H1 (cell line): ENCODE measurements around the gene SPAG17. TPM values are rescaled to one million over a fixed set of nuclear protein-coding genes. Genes with fewer than 3 reads are reported as not detected.
A peak's percentile ranks its signal among the peaks of the same experiment; 100 is the strongest.

Source experiments
- CHD2 ChIP-seq: IDR thresholded peaks from 2 replicates; pipeline ENCODE4 v1.6.1; 2012; ENCODE audit warnings: low read length, improper control_type of control experiment
- CREB1 ChIP-seq: IDR thresholded peaks from 2 replicates; pipeline ENCODE4 v1.6.1; 2012; ENCODE audit warnings: inconsistent platforms
- E2F6 ChIP-seq: IDR thresholded peaks from 2 replicates; pipeline ENCODE4 v1.6.1; 2012; ENCODE audit warnings: inconsistent platforms
- POU5F1 ChIP-seq: IDR thresholded peaks from 2 replicates; pipeline ENCODE4 v1.6.1; 2011; ENCODE audit warnings: low read depth, mild to moderate bottlenecking, low read length, moderate library complexity
- RFX5 ChIP-seq: IDR thresholded peaks from 2 replicates; pipeline ENCODE4 v1.6.1; 2011; ENCODE audit warnings: low read depth, low read length, improper control_type of control experiment, borderline replicate concordance
- SIRT6 ChIP-seq: IDR thresholded peaks from one replicate; pipeline ENCODE4 v1.7.1; 2012; ENCODE audit warnings: low read length, inconsistent platforms
- ZNF274 ChIP-seq: IDR thresholded peaks from 2 replicates; pipeline ENCODE4 v1.7.0; 2012; ENCODE audit warnings: low read length, borderline replicate concordance; ENCODE audit errors: extremely low read depth
- polyA plus RNA-seq, 7 experiments: library from polyadenylated mRNA; depleted of rRNA in 3 of 7; stranded (reverse) in 5 of 7; unstranded in 2 of 7; fragments of >200 nt in 5 of 7; fragments of 200-250 nt in 2 of 7; gene quantifications; 1 replicate in 5 of 7; 2 replicates in 1 of 7; 4 replicates in 1 of 7; pipeline versions ENCODE4 v1.2.1 to v1.2.3, GENCODE V29; 2011 to 2013; ENCODE audit warnings: missing spikeins in 2 of 7, mixed read lengths in 2 of 7
- total RNA-seq: library from RNA; stranded (reverse); fragmentation: NEBNext Ultra II Directional; extraction: Animal tissue kit (Norgen Biotek cat#: 25700); gene quantifications from 2 replicates; pipeline ENCODE4 v1.2.1, GENCODE V29; 2021

Gene SPAG17
- total and polyA plus RNA-seq, 2 of the 8 experiments (the other 6 are each of a cell fraction or from before 2014, with no cell fraction given), result 0.56 to 0.62 TPM

GRCh38 chr1:117929343-117930172 lies 255.5 kb downstream of the SPAG17 start, which contains the start of the genes GDAP2 and WDR3 (continued):
- TF ChIP-seq E2F6, result no peak
- TF ChIP-seq RFX5, result no peak
- TF ChIP-seq CREB1, result peak; percentile 76
- TF ChIP-seq CHD2, result no peak
- TF ChIP-seq SIRT6, result no peak
- TF ChIP-seq ZNF274, result no peak
- TF ChIP-seq POU5F1, result no peak
